ENCODE results near the gene SPOPL.

The SPOPL gene

DNA sequence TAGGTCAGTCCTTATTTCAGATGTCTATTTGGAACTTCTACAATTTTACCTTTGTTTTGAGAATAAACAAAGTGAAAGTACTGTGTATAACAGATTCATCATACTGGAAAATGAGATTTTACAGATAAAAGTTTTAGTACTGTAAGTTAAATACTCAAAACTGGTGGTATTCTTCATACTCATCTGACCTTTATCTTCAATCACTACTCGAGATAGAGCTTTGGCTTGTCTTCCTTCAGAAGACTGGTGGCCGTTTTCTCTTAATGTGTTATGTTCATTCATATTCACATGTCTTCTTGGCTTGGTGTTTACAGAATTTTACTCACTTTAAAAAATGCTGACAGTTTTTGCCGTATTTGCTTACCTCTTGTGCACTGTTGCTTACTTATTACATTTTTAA lies 2.1 kb downstream of the SPOPL start:
- Histone ChIP-seq H3K27me3 (ENCODE audit: control insufficient read depth in 1 of 2, insufficient read depth in 2 of 2, low read length in 2 of 2) (no peaks in the 10 kb centered on the region), H3K36me3 (ENCODE audit: control insufficient read depth in 1 of 2, insufficient read depth in 2 of 2, low read length in 2 of 2) (no peaks in the 10 kb centered on the region), H3K9ac (ENCODE audit: low read depth in 1 of 2, low read length in 2 of 2) (no peak overlapping the region), H3K4me1 (ENCODE audit: control insufficient read depth in 1 of 2, insufficient read depth in 2 of 2, low read length in 2 of 2) (peaks cover 27 to 29% of the 10 kb centered on the region in 2 donors), H3K9me3 (ENCODE audit: control insufficient read depth in 1 of 2, low read length in 2 of 2) (no peaks in the 10 kb centered on the region), H3K27ac (ENCODE audit: low read depth, low read length) (no peak overlapping the region), H3K4me3 (ENCODE audit: low read depth in 1 of 2, low read length in 2 of 2) (peak overlapping the region; percentile 89 to 91)

DNA sequence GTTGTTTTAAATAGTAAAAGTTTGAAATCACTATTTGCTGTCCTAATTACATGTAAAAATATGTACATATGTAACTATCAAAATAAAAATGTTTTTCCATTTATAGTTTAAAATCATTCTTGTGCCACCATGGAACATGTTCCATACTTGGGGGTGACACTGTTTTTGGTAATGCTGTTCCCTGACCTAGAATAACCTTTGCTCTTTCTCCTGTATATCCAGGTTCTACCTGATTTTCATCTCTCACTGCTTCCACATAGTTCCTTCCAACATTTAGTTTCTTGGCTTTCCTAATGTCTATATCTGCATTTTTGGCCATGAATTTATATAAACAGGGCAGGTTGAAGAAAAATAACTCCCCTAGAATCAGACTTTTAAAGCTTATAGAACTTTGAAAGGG lies 2.5 kb downstream of the SPOPL start:
- Histone ChIP-seq H3K4me3 (ENCODE audit: low read depth in 1 of 2, low read length in 2 of 2) (peak overlapping the region; percentile 89 to 91), H3K4me1 (ENCODE audit: control insufficient read depth in 1 of 2, insufficient read depth in 2 of 2, low read length in 2 of 2) (peaks cover 27 to 29% of the 10 kb centered on the region in 2 donors), H3K9me3 (ENCODE audit: control insufficient read depth in 1 of 2, low read length in 2 of 2) (no peaks in the 10 kb centered on the region), H3K36me3 (ENCODE audit: control insufficient read depth in 1 of 2, insufficient read depth in 2 of 2, low read length in 2 of 2) (no peaks in the 10 kb centered on the region), H3K9ac (ENCODE audit: low read depth in 1 of 2, low read length in 2 of 2) (no peak overlapping the region), H3K27ac (ENCODE audit: low read depth, low read length) (no peak overlapping the region), H3K27me3 (ENCODE audit: control insufficient read depth in 1 of 2, insufficient read depth in 2 of 2, low read length in 2 of 2) (no peaks in the 10 kb centered on the region)

DNA sequence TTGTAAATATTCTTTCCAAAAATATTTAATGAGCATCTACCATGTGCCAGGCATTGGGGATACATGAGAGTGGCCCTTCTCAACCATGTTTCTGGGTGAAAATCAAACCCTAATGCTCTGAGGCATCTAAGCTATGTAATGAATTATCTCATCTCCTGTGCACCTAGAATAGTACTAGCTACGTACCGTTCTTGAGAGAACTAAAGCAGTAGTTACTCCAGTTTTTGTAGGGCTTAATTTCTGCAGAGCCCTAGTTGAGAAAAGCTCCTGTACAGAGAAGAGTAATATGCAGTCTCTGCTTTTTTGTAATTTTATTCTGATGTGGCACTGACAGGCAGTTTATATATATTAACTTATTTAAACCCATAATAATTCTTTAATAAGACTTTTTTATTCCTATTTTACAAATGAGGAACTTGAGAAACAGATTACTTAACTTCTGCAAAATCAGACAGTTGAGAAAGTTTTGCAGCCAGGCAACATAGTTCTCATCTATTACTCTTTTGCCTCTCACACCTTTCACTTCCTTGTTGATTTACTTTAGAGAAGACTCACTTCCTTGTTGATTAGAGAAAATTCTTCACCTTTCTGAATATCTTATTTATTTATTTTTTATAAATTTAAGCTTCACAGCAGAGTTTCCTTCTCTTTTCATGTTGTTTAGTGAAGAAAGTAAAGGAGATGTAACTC lies 3.1 kb downstream of the SPOPL start:
- H3K4me1 ChIP-seq (ENCODE audit: control insufficient read depth in 1 of 2, insufficient read depth in 2 of 2, low read length in 2 of 2) = peaks cover 27 to 29% of the 10 kb centered on the region in 2 donors
- peak overlapping the region in 1 of 2 donors; percentile 45 for H3K4me3 ChIP-seq (ENCODE audit: low read depth in 1 of 2, low read length in 2 of 2)
- no peak overlapping the region for H3K9ac ChIP-seq (ENCODE audit: low read depth in 1 of 2, low read length in 2 of 2)
- H3K27ac ChIP-seq (ENCODE audit: low read depth, low read length) = no peak overlapping the region
- H3K27me3 ChIP-seq (ENCODE audit: control insufficient read depth in 1 of 2, insufficient read depth in 2 of 2, low read length in 2 of 2) = no peaks in the 10 kb centered on the region
- H3K9me3 ChIP-seq (ENCODE audit: control insufficient read depth in 1 of 2, low read length in 2 of 2) = no peaks in the 10 kb centered on the region
- H3K36me3 ChIP-seq (ENCODE audit: control insufficient read depth in 1 of 2, insufficient read depth in 2 of 2, low read length in 2 of 2) = no peaks in the 10 kb centered on the region

DNA sequence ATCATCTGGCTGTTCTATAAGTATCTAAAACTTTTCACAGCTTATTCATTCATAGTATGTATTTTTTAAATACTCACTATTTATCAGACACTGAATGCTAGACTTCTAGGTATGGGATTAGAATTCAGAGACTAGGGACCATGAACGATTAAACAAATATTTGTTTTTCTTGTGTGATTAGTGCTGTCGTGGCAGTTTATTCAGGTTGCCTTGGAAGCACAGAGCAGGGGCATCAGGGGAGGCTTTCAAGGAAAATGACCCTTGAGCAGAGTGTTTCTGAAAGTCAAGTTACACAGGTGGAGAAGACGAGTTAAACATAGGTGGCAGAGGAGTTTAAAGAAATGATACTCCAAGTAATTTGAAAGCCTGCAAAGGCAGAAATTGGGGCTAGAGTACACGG lies 5.7 kb downstream of the SPOPL start:
- Histone ChIP-seq H3K36me3 (ENCODE audit: control insufficient read depth in 1 of 2, insufficient read depth in 2 of 2, low read length in 2 of 2) (no peaks in the 10 kb centered on the region), H3K27ac (ENCODE audit: low read depth, low read length) (no peak overlapping the region), H3K4me3 (ENCODE audit: low read depth in 1 of 2, low read length in 2 of 2) (no peak overlapping the region), H3K27me3 (ENCODE audit: control insufficient read depth in 1 of 2, insufficient read depth in 2 of 2, low read length in 2 of 2) (no peaks in the 10 kb centered on the region), H3K9me3 (ENCODE audit: control insufficient read depth in 1 of 2, low read length in 2 of 2) (no peaks in the 10 kb centered on the region), H3K9ac (ENCODE audit: low read depth in 1 of 2, low read length in 2 of 2) (no peak overlapping the region), H3K4me1 (ENCODE audit: control insufficient read depth in 1 of 2, insufficient read depth in 2 of 2, low read length in 2 of 2) (peaks cover 20 to 27% of the 10 kb centered on the region in 2 donors)

DNA sequence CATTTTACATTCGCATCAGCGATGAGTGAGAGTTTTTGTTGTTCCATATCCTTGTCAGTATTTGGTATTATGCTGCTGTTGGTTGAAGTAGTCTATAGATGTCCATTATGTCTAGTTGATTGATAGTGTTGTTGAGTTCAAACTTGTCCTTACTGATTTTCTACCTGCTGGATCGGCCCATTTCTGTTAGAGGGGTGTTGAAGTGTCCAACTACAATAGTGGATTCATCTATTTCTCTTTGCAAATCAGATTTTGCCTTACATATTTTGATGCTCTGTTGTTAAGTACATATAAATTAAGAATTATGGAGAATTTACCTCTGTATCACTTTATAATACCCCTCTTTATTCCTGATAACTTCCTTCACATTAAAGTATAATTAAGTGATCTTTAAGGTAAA lies 8.7 kb downstream of the SPOPL start:
- Histone ChIP-seq H3K9ac (ENCODE audit: low read depth in 1 of 2, low read length in 2 of 2) (no peak overlapping the region), H3K4me3 (ENCODE audit: low read depth in 1 of 2, low read length in 2 of 2) (no peak overlapping the region), H3K27ac (ENCODE audit: low read depth, low read length) (no peak overlapping the region), H3K9me3 (ENCODE audit: control insufficient read depth in 1 of 2, low read length in 2 of 2) (no peaks in the 10 kb centered on the region), H3K36me3 (ENCODE audit: control insufficient read depth in 1 of 2, insufficient read depth in 2 of 2, low read length in 2 of 2) (no peaks in the 10 kb centered on the region), H3K27me3 (ENCODE audit: control insufficient read depth in 1 of 2, insufficient read depth in 2 of 2, low read length in 2 of 2) (no peaks in the 10 kb centered on the region), H3K4me1 (ENCODE audit: control insufficient read depth in 1 of 2, insufficient read depth in 2 of 2, low read length in 2 of 2) (peaks cover 0 to 10% of the 10 kb centered on the region in 2 donors)

DNA sequence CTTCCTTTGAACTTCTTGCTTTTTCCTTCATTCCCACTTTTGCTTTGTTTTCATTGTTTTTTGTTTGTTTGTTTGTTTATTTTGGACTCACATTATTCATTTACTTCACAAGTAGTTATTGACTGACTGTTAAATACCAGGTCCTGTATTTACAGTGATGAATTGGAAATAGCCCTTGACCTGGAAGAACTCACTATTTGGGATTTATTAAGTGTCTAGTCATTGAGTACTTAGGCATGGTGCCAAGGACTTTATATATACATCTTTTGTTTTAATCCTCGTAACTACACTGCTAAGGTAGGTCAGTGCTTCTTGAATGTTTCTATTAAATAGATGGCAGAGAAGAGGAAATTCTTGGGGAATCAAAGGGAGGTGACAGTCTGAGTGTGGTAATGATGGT lies 11.1 kb downstream of the SPOPL start:
- H3K4me3 ChIP-seq (ENCODE audit: low read depth in 1 of 2, low read length in 2 of 2) = no peak overlapping the region
- no peaks in the 10 kb centered on the region for H3K27me3 ChIP-seq (ENCODE audit: control insufficient read depth in 1 of 2, insufficient read depth in 2 of 2, low read length in 2 of 2)
- no peak overlapping the region for H3K27ac ChIP-seq (ENCODE audit: low read depth, low read length)
- H3K4me1 ChIP-seq (ENCODE audit: control insufficient read depth in 1 of 2, insufficient read depth in 2 of 2, low read length in 2 of 2) = peaks cover 4 to 13% of the 10 kb centered on the region in 2 donors
- H3K36me3 ChIP-seq (ENCODE audit: control insufficient read depth in 1 of 2, insufficient read depth in 2 of 2, low read length in 2 of 2) = no peaks in the 10 kb centered on the region
- no peak overlapping the region for H3K9ac ChIP-seq (ENCODE audit: low read depth in 1 of 2, low read length in 2 of 2)
- no peaks in the 10 kb centered on the region for H3K9me3 ChIP-seq (ENCODE audit: control insufficient read depth in 1 of 2, low read length in 2 of 2)

DNA sequence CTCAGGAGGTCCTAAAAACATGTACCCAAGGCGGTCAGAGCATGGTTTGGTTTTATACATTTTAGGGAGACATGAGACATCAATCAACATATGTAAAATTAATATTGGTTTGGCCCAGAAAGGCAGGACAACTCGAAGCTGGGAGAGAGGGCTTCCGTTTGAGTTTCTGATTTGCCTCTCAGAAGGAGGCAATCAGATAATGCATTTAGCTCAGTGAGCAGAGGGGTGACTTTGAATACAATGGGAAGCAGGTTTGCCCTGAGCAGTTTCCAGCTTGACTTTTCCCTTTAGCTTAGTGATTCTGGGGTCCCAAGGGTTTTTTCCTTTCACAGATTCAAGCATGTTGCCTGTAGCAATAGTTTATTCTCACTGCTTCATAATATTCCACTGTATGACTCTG lies 12.6 kb downstream of the SPOPL start:
- no peaks in the 10 kb centered on the region for H3K27me3 ChIP-seq (ENCODE audit: control insufficient read depth in 1 of 2, insufficient read depth in 2 of 2, low read length in 2 of 2)
- peaks cover 4 to 13% of the 10 kb centered on the region in 2 donors for H3K4me1 ChIP-seq (ENCODE audit: control insufficient read depth in 1 of 2, insufficient read depth in 2 of 2, low read length in 2 of 2)
- H3K27ac ChIP-seq (ENCODE audit: low read depth, low read length) = no peak overlapping the region
- no peaks in the 10 kb centered on the region for H3K9me3 ChIP-seq (ENCODE audit: control insufficient read depth in 1 of 2, low read length in 2 of 2)
- H3K36me3 ChIP-seq (ENCODE audit: control insufficient read depth in 1 of 2, insufficient read depth in 2 of 2, low read length in 2 of 2) = no peaks in the 10 kb centered on the region
- H3K4me3 ChIP-seq (ENCODE audit: low read depth in 1 of 2, low read length in 2 of 2) = no peak overlapping the region
- no peak overlapping the region for H3K9ac ChIP-seq (ENCODE audit: low read depth in 1 of 2, low read length in 2 of 2)

DNA sequence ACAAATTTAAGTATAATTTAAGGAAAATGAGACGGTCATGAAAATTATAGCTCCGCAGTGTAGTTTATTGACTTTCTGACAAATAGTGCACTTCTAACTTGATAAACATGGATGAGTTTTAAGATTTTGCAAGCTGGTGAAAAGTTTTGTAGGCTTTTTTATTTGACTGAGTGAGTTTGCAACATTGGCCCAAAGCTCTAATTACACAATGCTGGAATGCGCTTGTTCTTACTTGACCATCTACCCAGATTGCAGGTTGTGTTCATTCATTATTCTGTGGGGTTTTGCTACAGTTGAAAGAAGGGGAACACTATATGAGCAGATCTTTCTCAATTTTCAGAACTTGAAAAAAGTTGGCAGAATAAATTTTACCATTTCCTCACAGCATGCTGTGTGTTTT lies 13.5 kb downstream of the SPOPL start:
- Histone ChIP-seq H3K4me1 (ENCODE audit: control insufficient read depth in 1 of 2, insufficient read depth in 2 of 2, low read length in 2 of 2) (peaks cover 4 to 13% of the 10 kb centered on the region in 2 donors), H3K27ac (ENCODE audit: low read depth, low read length) (no peak overlapping the region), H3K9ac (ENCODE audit: low read depth in 1 of 2, low read length in 2 of 2) (no peak overlapping the region), H3K9me3 (ENCODE audit: control insufficient read depth in 1 of 2, low read length in 2 of 2) (no peaks in the 10 kb centered on the region), H3K36me3 (ENCODE audit: control insufficient read depth in 1 of 2, insufficient read depth in 2 of 2, low read length in 2 of 2) (no peaks in the 10 kb centered on the region), H3K4me3 (ENCODE audit: low read depth in 1 of 2, low read length in 2 of 2) (no peak overlapping the region), H3K27me3 (ENCODE audit: control insufficient read depth in 1 of 2, insufficient read depth in 2 of 2, low read length in 2 of 2) (no peaks in the 10 kb centered on the region)

DNA sequence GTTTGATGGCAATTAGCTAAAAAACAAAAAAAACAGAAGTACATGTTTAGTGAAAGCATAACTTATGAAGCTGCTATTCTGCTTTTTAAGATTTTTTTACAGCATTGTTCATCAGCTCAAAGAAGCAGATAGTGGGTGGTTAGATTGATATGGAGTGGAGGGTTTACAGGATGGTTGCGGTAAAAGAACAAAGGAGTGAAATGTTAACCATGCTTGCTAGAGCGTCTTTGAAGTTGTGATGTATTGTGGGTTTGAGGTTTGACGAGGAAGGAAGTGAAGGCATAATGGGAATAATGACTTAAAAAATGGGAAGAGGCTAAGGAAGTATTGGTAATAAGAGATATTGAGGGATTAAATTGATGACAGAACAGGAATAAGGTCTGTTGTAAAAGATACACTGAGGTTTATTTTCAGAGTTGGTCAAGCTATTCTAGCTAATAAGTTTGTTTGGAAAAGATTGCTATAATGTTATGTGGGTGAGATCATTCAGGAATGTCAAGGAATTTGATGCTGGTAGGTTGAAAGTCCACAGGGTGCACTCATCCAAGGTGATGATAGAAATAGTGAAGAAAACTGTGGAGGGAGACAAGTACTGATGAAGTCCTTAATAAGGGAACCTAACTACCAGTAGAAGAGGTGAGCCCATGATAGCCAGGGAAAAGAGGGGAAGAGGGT lies 14.6 kb downstream of the SPOPL start:
- Histone ChIP-seq H3K27me3 (ENCODE audit: control insufficient read depth in 1 of 2, insufficient read depth in 2 of 2, low read length in 2 of 2) (no peaks in the 10 kb centered on the region), H3K27ac (ENCODE audit: low read depth, low read length) (no peak overlapping the region), H3K9ac (ENCODE audit: low read depth in 1 of 2, low read length in 2 of 2) (no peak overlapping the region), H3K4me1 (ENCODE audit: control insufficient read depth in 1 of 2, insufficient read depth in 2 of 2, low read length in 2 of 2) (peaks cover 4 to 13% of the 10 kb centered on the region in 2 donors), H3K9me3 (ENCODE audit: control insufficient read depth in 1 of 2, low read length in 2 of 2) (no peaks in the 10 kb centered on the region), H3K36me3 (ENCODE audit: control insufficient read depth in 1 of 2, insufficient read depth in 2 of 2, low read length in 2 of 2) (no peaks in the 10 kb centered on the region), H3K4me3 (ENCODE audit: low read depth in 1 of 2, low read length in 2 of 2) (no peak overlapping the region)

DNA sequence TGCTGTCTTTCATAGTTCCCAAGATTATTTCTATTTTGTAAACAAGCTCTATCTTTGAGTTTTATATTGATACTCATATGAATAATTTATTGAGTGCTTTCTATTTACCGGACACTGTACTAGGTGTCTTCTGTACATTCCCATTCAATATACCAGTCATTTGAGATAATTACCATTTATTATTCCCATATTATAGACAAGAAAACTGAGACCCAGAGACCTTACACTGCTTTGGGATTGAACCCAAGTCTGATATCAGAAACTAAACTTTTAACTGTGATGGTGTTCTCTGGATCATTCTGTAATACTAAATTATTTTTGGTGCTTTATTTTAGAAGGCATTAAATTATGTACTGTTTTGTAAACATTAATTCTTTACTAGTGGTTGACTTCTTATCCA lies 17.3 kb downstream of the SPOPL start:
- no peaks in the 10 kb centered on the region for H3K27me3 ChIP-seq (ENCODE audit: control insufficient read depth in 1 of 2, insufficient read depth in 2 of 2, low read length in 2 of 2)
- no peak overlapping the region for H3K9ac ChIP-seq (ENCODE audit: low read depth in 1 of 2, low read length in 2 of 2)
- no peaks in the 10 kb centered on the region for H3K36me3 ChIP-seq (ENCODE audit: control insufficient read depth in 1 of 2, insufficient read depth in 2 of 2, low read length in 2 of 2)
- H3K4me3 ChIP-seq (ENCODE audit: low read depth in 1 of 2, low read length in 2 of 2) = no peak overlapping the region
- H3K4me1 ChIP-seq (ENCODE audit: control insufficient read depth in 1 of 2, insufficient read depth in 2 of 2, low read length in 2 of 2) = peaks cover 4 to 13% of the 10 kb centered on the region in 2 donors
- no peak overlapping the region for H3K27ac ChIP-seq (ENCODE audit: low read depth, low read length)
- no peaks in the 10 kb centered on the region for H3K9me3 ChIP-seq (ENCODE audit: control insufficient read depth in 1 of 2, low read length in 2 of 2)

All from duodenal mucosa (tissue), 2 donors.